ENCODE measurements around the gene SPRY1.

SPRY1 gene, protein sequence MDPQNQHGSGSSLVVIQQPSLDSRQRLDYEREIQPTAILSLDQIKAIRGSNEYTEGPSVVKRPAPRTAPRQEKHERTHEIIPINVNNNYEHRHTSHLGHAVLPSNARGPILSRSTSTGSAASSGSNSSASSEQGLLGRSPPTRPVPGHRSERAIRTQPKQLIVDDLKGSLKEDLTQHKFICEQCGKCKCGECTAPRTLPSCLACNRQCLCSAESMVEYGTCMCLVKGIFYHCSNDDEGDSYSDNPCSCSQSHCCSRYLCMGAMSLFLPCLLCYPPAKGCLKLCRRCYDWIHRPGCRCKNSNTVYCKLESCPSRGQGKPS

DNA sequence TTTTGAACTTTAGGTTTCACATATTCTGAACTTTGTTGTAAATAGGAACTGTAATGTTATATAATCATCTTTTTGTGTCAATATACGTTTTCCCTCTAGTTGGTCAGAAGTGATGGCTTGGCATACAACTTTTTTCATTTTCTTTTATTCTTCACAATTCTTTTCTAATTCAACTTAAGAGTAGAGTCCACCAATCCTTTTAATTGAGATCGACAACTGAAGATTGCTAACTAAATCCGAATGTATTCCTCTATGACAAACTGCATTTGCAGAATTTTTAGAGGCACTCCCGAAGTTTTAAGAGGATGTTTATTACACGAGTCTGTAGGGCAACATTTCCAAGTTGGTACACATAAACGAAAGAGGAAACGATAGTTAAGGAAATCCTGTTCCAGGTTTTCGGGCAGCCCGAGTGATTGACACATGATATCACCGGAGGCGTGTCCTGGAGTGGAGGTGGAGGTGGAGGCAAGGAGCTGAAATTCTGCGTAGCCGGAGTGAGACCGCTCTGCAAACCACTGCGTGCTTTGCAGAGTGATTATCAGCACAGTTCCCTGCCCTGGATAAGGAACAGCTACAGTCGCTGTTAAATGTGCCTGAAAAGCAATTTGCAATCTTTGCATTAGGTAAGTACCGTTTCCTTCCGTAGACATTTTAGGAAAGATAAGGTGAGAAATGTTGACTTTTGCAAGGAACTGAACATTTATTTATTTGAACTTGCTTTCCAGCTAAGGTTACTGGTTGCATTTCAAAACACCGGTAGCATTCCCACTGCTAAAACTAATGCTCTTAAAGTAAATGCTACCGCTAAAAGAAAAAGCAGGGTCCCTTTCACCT, at the start of gene SPRY1:
Gene SPRY1 (plus strand): TSS at position 489 of the 837 bp plus-strand sequence. CDS start 4,797 bp downstream, outside the sequence.
- Histone ChIP-seq H3K4me1 (ENCODE audit: control insufficient read depth, insufficient read depth, low read length) (peaks cover under 1% of the 10 kb centered on the region), H3K9ac (ENCODE audit: low read length in 2 of 2) (peak within 1 kb of the TSS; percentile 71 to 90), H3K27me3 (ENCODE audit: control insufficient read depth in 1 of 2, insufficient read depth in 2 of 2, low read length in 2 of 2) (no peaks in the 10 kb centered on the region), H3K27ac (ENCODE audit: low read length) (peak within 1 kb of the TSS; percentile 89), H3K36me3 (ENCODE audit: control insufficient read depth in 2 of 2, insufficient read depth in 2 of 2, low read length in 2 of 2) (no peaks in the 10 kb centered on the region), H3K4me3 (ENCODE audit: low read length in 2 of 2) (peak within 1 kb of the TSS; percentile 82 to 87), H3K9me3 (ENCODE audit: control insufficient read depth in 2 of 2, low read length in 2 of 2) (no peaks in the 10 kb centered on the region)

DNA sequence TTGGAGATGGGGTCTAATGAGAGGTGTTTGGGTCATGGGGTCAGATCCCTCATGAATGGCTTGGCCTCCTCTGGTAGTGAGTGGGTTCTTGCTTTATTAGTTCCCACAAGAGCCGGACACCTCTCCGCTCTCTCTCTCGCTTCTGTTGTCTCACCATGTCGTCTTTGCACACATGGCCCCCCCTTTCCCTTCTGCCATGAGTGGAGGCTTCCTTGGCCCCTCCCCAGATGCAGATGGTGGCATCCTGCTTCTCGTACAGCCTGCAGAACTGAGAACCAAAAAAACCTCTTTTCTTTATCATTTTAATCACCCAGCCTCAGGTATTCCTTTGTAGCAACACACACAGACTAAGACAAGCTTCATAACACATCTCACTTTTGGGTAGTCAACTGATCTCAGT, 49.6 kb upstream of the SPRY1 start:
- Histone ChIP-seq H3K27me3 (ENCODE audit: control insufficient read depth in 1 of 2, insufficient read depth in 2 of 2, low read length in 2 of 2) (no peaks in the 10 kb centered on the region), H3K9ac (ENCODE audit: low read length in 2 of 2) (no peak overlapping the region), H3K4me1 (ENCODE audit: control insufficient read depth, insufficient read depth, low read length) (peaks cover 3% of the 10 kb centered on the region), H3K4me3 (ENCODE audit: low read length in 2 of 2) (no peak overlapping the region), H3K36me3 (ENCODE audit: control insufficient read depth in 2 of 2, insufficient read depth in 2 of 2, low read length in 2 of 2) (no peaks in the 10 kb centered on the region), H3K27ac (ENCODE audit: low read length) (no peak overlapping the region), H3K9me3 (ENCODE audit: control insufficient read depth in 2 of 2, low read length in 2 of 2) (no peaks in the 10 kb centered on the region)

DNA sequence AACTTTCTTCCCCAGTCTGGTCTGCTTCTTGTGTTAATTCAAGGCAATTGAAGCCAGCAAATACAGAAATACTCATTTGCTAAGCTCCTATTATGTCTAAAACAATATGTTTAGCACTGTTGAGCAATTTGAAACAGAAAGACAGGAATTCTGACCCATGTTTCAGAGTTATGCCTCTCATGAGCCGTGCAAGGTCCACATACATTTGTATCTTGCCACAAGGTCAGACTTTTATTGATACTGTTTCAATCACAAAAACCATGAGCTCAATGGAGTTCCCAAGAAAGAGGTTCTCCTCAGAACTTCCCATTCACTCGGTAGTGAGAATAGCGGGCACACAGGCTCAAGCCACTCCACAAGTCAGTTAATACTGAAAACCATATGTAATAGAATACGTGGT, 47.6 kb upstream of the SPRY1 start:
- Histone ChIP-seq H3K36me3 (ENCODE audit: control insufficient read depth in 2 of 2, insufficient read depth in 2 of 2, low read length in 2 of 2) (no peaks in the 10 kb centered on the region), H3K4me3 (ENCODE audit: low read length in 2 of 2) (no peak overlapping the region), H3K9me3 (ENCODE audit: control insufficient read depth in 2 of 2, low read length in 2 of 2) (no peaks in the 10 kb centered on the region), H3K9ac (ENCODE audit: low read length in 2 of 2) (no peak overlapping the region), H3K27ac (ENCODE audit: low read length) (no peak overlapping the region), H3K4me1 (ENCODE audit: control insufficient read depth, insufficient read depth, low read length) (peaks cover 3% of the 10 kb centered on the region), H3K27me3 (ENCODE audit: control insufficient read depth in 1 of 2, insufficient read depth in 2 of 2, low read length in 2 of 2) (no peaks in the 10 kb centered on the region)

DNA sequence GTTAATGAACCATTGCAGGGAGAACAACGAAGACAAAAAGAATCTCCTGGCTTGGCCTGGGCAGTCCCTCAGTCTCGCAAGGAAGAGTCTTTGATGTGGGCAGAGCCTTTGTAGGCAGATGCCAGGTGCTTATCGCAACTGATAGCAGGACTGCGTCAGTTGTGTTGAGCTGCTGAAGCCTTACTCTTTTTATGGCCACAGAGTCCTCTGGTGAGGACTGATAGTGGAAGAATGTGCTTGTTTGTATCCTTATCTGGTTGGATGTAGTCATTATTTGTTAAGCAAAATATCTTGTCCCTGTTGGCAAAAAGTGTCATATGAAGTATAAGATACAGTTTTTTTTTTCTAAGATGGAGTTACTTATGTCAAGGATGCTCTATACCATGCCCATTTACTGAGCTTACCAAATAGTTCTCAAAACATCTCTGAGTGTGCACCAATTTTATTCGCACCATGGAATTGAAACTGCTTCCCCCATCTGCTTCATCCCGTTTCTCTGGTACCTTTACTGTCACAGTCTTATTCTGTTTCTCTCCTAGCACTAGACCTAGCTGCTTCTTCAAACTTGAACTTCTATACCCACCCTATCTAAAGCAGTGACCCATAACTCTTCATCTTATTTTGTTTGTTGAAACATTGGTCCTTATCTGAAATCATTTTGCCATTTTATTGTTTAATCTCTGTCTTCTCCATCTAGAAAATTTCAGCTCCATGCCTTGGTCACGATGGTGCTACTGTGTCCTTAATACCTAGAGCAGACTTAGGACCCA, 47.0 kb upstream of the SPRY1 start:
- Histone ChIP-seq H3K4me3 (ENCODE audit: low read length in 2 of 2) (no peak overlapping the region), H3K27me3 (ENCODE audit: control insufficient read depth in 1 of 2, insufficient read depth in 2 of 2, low read length in 2 of 2) (no peaks in the 10 kb centered on the region), H3K4me1 (ENCODE audit: control insufficient read depth, insufficient read depth, low read length) (peaks cover 3% of the 10 kb centered on the region), H3K9ac (ENCODE audit: low read length in 2 of 2) (no peak overlapping the region), H3K27ac (ENCODE audit: low read length) (no peak overlapping the region), H3K36me3 (ENCODE audit: control insufficient read depth in 2 of 2, insufficient read depth in 2 of 2, low read length in 2 of 2) (no peaks in the 10 kb centered on the region), H3K9me3 (ENCODE audit: control insufficient read depth in 2 of 2, low read length in 2 of 2) (no peaks in the 10 kb centered on the region)

DNA sequence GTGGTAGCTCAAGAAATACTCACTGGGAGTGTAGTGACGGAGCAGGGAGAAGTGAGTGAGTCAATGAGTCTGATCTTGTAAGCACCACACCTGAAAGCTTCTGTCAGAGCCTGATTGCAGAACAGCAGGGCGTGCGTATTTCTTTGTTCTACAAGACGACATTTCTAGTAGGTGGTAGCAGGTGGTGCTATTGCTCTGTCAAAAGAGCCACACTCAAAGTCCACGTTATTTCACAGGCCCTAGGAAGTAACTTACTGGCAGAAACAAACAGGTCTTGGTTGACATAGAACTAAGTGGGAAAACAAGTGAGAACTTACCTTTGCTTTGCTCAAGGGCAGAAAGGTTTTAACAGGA, 46.4 kb upstream of the SPRY1 start:
- no peak overlapping the region for H3K27ac ChIP-seq (ENCODE audit: low read length)
- no peaks in the 10 kb centered on the region for H3K27me3 ChIP-seq (ENCODE audit: control insufficient read depth in 1 of 2, insufficient read depth in 2 of 2, low read length in 2 of 2)
- H3K9ac ChIP-seq (ENCODE audit: low read length in 2 of 2): no peak overlapping the region
- no peak overlapping the region for H3K4me3 ChIP-seq (ENCODE audit: low read length in 2 of 2)
- H3K4me1 ChIP-seq (ENCODE audit: control insufficient read depth, insufficient read depth, low read length): peaks cover 3% of the 10 kb centered on the region
- no peaks in the 10 kb centered on the region for H3K9me3 ChIP-seq (ENCODE audit: control insufficient read depth in 2 of 2, low read length in 2 of 2)
- H3K36me3 ChIP-seq (ENCODE audit: control insufficient read depth in 2 of 2, insufficient read depth in 2 of 2, low read length in 2 of 2): no peaks in the 10 kb centered on the region

DNA sequence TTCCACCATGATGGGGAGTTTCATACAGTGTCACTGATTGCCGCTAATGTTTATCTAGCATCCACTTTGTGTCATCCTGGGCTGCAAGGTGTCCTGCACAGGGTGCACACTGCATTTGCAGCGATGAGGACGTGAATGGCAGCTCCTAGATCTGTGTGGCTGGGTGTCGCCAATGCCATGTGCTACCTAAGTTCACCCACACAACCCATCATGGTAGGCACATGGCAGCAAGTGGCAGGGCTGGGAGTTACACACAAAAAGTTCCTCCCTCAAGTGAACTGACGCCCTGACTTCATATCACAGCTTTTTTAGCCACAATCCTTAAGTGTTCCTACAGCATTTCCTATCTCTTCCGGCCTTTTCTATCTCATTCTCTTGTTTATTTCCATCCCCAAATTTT, 45.9 kb upstream of the SPRY1 start:
- Histone ChIP-seq H3K9me3 (ENCODE audit: control insufficient read depth in 2 of 2, low read length in 2 of 2) (no peaks in the 10 kb centered on the region), H3K4me3 (ENCODE audit: low read length in 2 of 2) (no peak overlapping the region), H3K27ac (ENCODE audit: low read length) (no peak overlapping the region)

DNA sequence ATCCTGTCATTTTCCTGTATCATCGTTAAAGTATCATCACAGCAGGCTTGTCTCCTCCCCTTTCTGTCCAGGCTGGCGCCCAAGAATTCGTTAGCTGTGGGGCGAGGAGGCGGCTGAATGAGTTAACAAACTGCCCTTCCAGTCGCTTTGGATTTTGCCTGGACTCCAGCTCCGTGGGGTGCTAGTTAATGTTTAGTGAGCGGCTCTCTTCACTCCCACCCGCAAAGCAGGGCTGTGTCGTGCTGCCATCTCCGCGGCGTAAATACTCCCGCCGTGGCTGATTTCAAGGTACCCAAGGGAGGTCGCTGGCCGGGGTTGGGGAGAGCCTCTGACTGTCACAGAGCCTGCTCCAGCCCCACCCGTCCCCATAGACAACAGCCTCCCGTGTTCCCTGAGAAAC, 44.9 kb upstream of the SPRY1 start:
- H3K9ac ChIP-seq (ENCODE audit: low read length in 2 of 2): no peak overlapping the region
- H3K4me1 ChIP-seq (ENCODE audit: control insufficient read depth, insufficient read depth, low read length): peaks cover 3% of the 10 kb centered on the region
- H3K27ac ChIP-seq (ENCODE audit: low read length): no peak overlapping the region
- H3K9me3 ChIP-seq (ENCODE audit: control insufficient read depth in 2 of 2, low read length in 2 of 2): no peaks in the 10 kb centered on the region
- no peak overlapping the region for H3K4me3 ChIP-seq (ENCODE audit: low read length in 2 of 2)
- no peaks in the 10 kb centered on the region for H3K36me3 ChIP-seq (ENCODE audit: control insufficient read depth in 2 of 2, insufficient read depth in 2 of 2, low read length in 2 of 2)
- no peaks in the 10 kb centered on the region for H3K27me3 ChIP-seq (ENCODE audit: control insufficient read depth in 1 of 2, insufficient read depth in 2 of 2, low read length in 2 of 2)

More for the DNA sequence above, 45.9 kb upstream of the SPRY1 start:
- H3K27me3 ChIP-seq (ENCODE audit: control insufficient read depth in 1 of 2, insufficient read depth in 2 of 2, low read length in 2 of 2): no peaks in the 10 kb centered on the region
- no peaks in the 10 kb centered on the region for H3K36me3 ChIP-seq (ENCODE audit: control insufficient read depth in 2 of 2, insufficient read depth in 2 of 2, low read length in 2 of 2)
- peaks cover 3% of the 10 kb centered on the region for H3K4me1 ChIP-seq (ENCODE audit: control insufficient read depth, insufficient read depth, low read length)
- H3K9ac ChIP-seq (ENCODE audit: low read length in 2 of 2): no peak overlapping the region

DNA sequence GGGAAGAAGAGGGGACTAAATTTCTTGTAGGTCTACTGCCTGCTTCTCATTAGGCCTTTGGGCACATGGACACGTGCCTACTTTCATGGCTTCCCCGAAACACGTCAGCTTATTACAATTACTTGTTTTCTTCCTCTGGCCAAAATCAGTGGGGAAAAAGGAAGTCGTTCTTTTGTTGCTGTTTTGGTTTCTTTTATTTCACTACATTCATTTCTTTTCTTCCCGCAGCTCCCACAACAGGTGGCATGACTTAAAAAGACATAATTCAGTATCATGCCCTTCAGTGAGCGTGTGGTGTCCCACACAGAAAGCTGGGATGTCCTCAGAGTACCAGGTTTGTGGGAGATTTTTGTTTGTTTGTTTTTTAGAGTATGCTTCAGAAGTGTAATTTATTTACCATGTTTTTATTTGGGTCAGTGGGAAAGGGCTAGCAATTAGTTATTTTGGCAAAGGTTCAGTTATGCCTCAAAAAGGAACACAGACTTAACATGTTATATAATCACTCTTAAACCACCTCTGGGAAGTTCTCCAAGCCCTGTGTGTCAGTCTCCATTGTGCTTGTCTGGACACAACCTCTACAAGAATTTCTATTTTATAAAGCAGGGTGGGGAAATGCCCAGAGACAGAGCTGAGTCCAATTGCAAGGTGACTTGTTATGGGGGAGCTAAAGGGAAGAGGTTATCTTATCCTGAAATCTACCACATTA, 44.2 kb upstream of the SPRY1 start:
- Histone ChIP-seq H3K4me3 (ENCODE audit: low read length in 2 of 2) (no peak overlapping the region), H3K9ac (ENCODE audit: low read length in 2 of 2) (peak overlapping the region in 1 of 2 donors; percentile 28), H3K27ac (ENCODE audit: low read length) (no peak overlapping the region), H3K9me3 (ENCODE audit: control insufficient read depth in 2 of 2, low read length in 2 of 2) (no peaks in the 10 kb centered on the region), H3K36me3 (ENCODE audit: control insufficient read depth in 2 of 2, insufficient read depth in 2 of 2, low read length in 2 of 2) (no peaks in the 10 kb centered on the region), H3K27me3 (ENCODE audit: control insufficient read depth in 1 of 2, insufficient read depth in 2 of 2, low read length in 2 of 2) (no peaks in the 10 kb centered on the region), H3K4me1 (ENCODE audit: control insufficient read depth, insufficient read depth, low read length) (peaks cover 3% of the 10 kb centered on the region)

DNA sequence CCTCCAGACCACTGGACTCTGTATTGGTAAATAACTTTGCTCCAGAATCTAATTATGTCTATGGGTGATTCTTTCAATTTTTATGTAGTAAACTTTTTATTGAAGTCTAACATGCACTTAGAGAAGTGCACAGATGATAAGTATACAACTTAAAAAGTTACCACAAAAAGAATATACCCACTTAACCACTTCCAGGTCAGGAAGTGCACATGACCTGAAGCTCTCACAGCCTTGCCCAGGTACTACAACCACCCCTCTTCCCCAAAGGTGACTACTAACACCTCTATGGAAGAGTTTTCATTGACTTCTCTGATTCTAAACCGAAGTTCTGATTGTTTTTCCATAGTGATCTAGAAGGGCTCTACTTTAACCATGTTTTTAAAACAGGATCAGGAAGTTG, 43.6 kb upstream of the SPRY1 start:
- no peak overlapping the region for H3K9ac ChIP-seq (ENCODE audit: low read length in 2 of 2)
- no peak overlapping the region for H3K4me3 ChIP-seq (ENCODE audit: low read length in 2 of 2)
- H3K36me3 ChIP-seq (ENCODE audit: control insufficient read depth in 2 of 2, insufficient read depth in 2 of 2, low read length in 2 of 2): no peaks in the 10 kb centered on the region
- H3K27me3 ChIP-seq (ENCODE audit: control insufficient read depth in 1 of 2, insufficient read depth in 2 of 2, low read length in 2 of 2): no peaks in the 10 kb centered on the region
- H3K4me1 ChIP-seq (ENCODE audit: control insufficient read depth, insufficient read depth, low read length): peaks cover 3% of the 10 kb centered on the region
- no peak overlapping the region for H3K27ac ChIP-seq (ENCODE audit: low read length)
- no peaks in the 10 kb centered on the region for H3K9me3 ChIP-seq (ENCODE audit: control insufficient read depth in 2 of 2, low read length in 2 of 2)

DNA sequence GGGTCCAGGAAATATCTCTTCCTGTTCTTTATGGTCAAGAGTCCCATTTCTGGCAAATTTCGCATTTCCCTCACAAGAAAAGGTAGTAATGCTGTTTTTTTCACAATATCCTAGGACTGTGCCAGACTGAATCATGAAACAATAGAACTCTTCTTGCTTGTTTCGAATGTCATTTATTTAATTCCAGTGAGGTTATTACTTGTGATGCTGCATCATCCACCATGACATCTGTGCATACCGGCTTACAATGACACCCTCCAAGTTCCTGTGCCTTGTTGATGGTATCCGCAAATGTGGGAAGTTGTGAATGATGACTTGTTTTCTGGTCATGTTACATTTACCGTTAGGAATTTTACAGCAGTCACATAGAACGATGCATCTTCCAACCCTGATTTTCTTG, 42.9 kb upstream of the SPRY1 start:
- no peaks in the 10 kb centered on the region for H3K36me3 ChIP-seq (ENCODE audit: control insufficient read depth in 2 of 2, insufficient read depth in 2 of 2, low read length in 2 of 2)
- peaks cover 3% of the 10 kb centered on the region for H3K4me1 ChIP-seq (ENCODE audit: control insufficient read depth, insufficient read depth, low read length)
- H3K27me3 ChIP-seq (ENCODE audit: control insufficient read depth in 1 of 2, insufficient read depth in 2 of 2, low read length in 2 of 2): no peaks in the 10 kb centered on the region
- H3K4me3 ChIP-seq (ENCODE audit: low read length in 2 of 2): no peak overlapping the region
- H3K9ac ChIP-seq (ENCODE audit: low read length in 2 of 2): no peak overlapping the region
- no peaks in the 10 kb centered on the region for H3K9me3 ChIP-seq (ENCODE audit: control insufficient read depth in 2 of 2, low read length in 2 of 2)
- H3K27ac ChIP-seq (ENCODE audit: low read length): no peak overlapping the region

Measured in stomach smooth muscle (tissue), 2 donors.